Measurements from ENCODE around the gene OPCML. TPM values are rescaled to one million over a fixed set of nuclear protein-coding genes. Genes with fewer than 3 reads are reported as not detected.

OPCML gene
- total RNA-seq, 1 donor from 2014 or later, result 0.58 TPM

DNA sequence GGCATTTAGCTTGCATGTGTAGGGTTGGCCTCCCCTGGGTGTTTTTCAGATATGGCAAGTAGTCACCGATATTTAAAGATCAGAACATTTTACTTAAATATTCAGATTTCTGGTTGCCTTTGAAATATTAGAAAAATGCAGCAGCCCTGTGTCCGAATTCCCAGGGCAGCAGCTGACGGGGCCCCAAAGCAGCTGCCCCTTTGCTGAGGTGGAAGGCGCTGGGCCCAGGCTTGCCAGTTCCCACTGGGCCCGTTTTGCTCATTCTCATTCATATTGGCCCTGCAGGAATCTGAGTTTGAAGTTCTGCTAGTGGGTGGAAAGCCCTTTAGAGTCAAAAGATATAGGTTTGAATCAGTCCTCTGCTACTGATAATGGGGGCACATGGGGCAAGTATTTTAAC, 692.1 kb downstream of the OPCML start:
- DNase-seq (ENCODE audit: extremely low read depth, low read depth, low spot score), result no peak

GRCh38 chr11:132839236-132839945, 692.9 kb downstream of the OPCML start:
- DNase-seq (ENCODE audit: extremely low read depth, low read depth, low spot score), result no peak

- no peak for DNase-seq (ENCODE audit: extremely low read depth, low read depth, low spot score)
These were observed 693.7 kb downstream of the OPCML start for GRCh38 chr11:132838627-132839026.

GRCh38 chr11:132831272-132831671, 701.0 kb downstream of the OPCML start:
- DNase-seq (ENCODE audit: extremely low read depth, low read depth, low spot score), result no peak

DNA sequence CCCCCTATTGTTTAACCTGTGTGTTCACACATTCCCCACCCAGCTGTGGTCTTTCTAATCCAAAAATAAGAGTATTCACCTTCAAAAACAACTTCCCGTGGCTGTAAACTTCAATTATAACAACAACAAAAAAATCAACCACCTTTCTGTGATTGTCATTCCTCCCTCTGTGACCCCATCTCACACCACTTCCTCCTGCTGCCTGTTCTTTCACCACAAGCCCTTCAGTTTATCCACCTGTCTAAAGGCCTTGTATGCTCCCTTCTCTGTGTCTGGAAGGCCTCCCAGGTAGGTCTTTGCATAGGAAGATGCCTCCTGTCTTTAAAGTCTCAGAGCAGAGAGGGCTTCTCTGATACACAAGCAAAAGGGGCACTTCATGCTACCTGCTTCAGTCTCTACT, 707.7 kb downstream of the OPCML start:
- DNase-seq (ENCODE audit: extremely low read depth, low read depth, low spot score), result no peak

GRCh38 chr11:132822276-132822675, 710.0 kb downstream of the OPCML start:
- no peak for DNase-seq (ENCODE audit: extremely low read depth, low read depth, low spot score)

GRCh38 chr11:132821499-132821898, 710.8 kb downstream of the OPCML start:
- no peak for DNase-seq (ENCODE audit: extremely low read depth, low read depth, low spot score)

DNA sequence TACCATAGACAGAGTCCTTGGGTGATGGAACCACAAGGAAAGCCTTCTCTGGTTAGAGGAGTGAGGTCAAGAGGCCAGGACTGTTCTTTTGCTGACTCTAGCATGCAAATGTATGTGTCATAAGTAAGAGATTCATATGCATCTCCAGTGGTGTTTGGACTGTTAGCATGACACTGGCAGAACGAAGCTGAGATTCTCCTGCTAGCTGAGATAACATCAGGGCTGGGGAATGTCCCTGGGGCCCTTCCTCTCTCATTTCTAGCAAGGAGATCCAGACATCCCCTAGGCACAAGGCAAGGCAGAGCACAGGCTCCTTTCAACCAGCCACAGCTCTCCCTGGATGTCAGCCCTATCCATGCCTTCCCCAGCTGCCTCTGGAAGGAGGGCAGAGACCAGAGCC, 711.3 kb downstream of the OPCML start:
- no peak for DNase-seq (ENCODE audit: extremely low read depth, low read depth, low spot score)

DNA sequence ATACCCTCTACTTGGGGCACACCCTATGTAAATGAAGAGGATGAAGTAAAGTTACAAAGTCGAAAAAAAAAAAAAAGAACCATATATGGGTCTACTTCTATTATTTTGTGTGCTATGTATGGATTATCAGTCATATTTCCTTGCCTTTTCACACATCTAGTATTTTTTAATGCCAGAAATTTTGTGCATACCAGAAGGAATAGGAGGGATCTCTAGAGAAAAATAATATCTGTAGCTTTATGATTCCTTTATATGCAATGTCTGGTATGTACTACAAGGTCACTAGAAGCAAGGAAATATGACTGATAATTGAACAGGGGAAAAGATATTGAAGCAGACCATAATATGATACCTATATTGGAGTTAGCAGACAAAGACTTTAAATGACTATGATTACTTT, 713.4 kb downstream of the OPCML start:
- no peak for DNase-seq (ENCODE audit: extremely low read depth, low read depth, low spot score)

GRCh38 chr11:132817387-132817786, 714.9 kb downstream of the OPCML start:
- no peak for DNase-seq (ENCODE audit: extremely low read depth, low read depth, low spot score)

GRCh38 chr11:132814410-132814809, 717.9 kb downstream of the OPCML start:
- no peak for DNase-seq (ENCODE audit: extremely low read depth, low read depth, low spot score)

DNA sequence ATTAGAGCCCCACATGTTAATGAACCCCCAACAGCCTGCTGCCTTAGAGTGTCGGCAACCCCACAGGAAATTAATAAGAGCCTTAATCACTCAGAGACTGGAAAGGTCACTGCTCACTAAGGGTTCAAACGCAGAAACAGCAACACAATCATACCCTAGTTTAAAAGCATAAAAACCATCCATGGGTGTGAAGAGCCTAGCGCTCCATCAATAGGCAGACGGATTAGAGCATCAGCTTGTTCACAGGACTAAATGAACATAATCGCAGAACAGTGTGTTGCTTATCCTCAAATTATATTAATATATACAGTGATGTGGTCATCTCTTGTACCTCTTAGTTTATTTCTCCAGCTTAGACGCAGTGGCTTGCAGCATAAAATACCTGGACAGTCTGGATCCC, 720.7 kb downstream of the OPCML start:
- DNase-seq (ENCODE audit: extremely low read depth, low read depth, low spot score), result no peak

GRCh38 chr11:132809070-132809469, 723.2 kb downstream of the OPCML start:
- no peak for DNase-seq (ENCODE audit: extremely low read depth, low read depth, low spot score)

DNA sequence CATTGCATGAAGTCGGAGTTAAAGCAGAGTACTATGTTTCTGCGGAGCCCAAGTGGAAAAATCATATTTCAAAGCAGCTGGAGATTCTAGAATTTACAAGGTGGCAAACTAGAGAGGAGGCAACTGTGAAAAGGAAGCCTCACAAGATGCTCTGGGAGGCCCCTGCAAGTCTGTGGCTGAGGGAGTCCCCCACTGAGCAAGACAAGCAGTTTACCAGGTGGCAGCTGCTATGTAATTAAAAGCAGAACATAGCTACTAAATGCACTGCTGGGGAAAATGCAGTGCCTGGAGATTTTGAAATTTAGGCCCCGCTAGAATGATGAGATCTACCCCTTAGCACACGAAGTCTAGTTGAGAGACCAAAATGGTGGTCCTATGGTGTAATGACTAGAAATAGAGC, 728.0 kb downstream of the OPCML start:
- no peak for DNase-seq (ENCODE audit: extremely low read depth, low read depth, low spot score)

GRCh38 chr11:132803436-132803835, 728.9 kb downstream of the OPCML start:
- no peak for DNase-seq (ENCODE audit: extremely low read depth, low read depth, low spot score)

- no peak for DNase-seq (ENCODE audit: extremely low read depth, low read depth, low spot score)
These were observed 729.4 kb downstream of the OPCML start for GRCh38 chr11:132802947-132803346.

- DNase-seq (ENCODE audit: extremely low read depth, low read depth, low spot score), result no peak
These were observed 738.5 kb downstream of the OPCML start for GRCh38 chr11:132793831-132794230.

DNA sequence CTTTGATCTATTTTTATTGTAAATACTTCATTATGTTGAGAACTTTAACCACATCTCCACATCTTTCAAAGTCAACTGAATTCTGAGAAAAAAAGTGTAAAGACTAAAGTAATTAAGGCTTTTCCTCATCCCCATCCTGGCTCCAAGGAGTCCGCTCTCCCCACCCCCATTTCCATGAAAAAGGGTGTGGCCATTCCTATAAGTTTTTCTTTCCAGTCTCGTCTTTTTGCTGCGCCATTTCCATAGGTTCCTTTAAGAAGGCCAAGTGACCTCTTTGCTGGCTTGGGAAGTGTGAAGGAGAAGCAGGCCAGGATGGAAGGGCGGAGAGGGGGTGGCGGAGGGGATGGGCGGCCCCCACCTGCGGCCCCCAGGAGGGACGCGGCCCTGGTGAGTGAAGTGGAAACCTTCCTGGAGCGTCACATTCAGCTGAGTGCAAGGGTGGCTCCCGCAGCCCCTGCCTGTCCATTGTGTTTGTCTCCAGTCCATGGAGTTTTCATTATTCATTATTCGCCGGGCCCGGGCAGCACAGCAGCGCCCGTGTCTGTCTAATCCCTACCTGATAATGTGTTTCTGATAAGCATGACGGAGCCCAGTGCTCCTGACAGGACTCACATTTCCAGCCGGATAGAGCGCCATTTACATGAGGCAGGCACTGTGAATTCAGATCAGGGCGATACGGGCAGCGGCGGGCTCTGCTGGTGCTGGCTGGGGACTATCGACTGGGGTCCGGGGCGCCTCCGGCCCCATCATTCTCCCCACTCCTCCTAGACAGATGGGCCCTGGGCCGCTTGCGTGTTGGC, 739.8 kb downstream of the OPCML start:
- DNase-seq (ENCODE audit: extremely low read depth, low read depth, low spot score), result no peak

DNA sequence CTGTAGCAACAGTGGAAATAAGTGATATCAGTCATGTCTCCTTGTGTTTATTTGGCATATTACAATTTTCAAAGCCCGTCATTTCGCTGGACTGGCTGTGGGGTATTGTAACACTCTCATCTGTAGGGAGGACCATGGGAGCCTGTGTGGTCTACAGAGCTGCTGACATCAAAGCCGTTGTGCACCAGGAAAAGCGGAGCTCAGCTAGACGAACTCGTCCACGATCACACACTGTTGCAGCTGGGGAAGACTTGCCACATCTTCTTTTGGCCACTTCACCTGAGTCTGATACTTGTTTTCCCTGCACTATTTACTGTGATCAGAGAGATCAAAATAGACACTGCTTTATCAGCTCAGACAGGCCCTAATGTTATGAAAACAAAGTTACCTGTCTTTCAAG, 741.3 kb downstream of the OPCML start:
- no peak for DNase-seq (ENCODE audit: extremely low read depth, low read depth, low spot score)

DNA sequence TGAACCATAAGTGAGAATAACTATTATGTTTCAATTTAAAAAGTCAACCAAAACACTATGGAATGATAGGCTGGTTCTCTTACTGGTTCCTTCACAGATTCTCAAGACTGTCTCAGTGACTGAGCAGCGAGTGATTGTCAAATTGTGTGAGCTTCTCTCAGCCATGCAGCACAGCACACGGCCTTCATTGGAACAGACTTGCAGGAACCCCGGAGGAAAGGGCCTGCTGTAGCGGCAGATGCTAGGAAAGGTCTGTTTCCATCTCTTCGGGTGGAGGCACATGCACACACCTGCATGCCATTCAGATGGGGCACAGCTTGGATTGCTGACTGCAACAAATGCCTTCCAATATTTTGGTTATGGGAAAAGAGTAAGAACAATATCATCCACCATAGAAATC, 741.8 kb downstream of the OPCML start:
- no peak for DNase-seq (ENCODE audit: extremely low read depth, low read depth, low spot score)

DNA sequence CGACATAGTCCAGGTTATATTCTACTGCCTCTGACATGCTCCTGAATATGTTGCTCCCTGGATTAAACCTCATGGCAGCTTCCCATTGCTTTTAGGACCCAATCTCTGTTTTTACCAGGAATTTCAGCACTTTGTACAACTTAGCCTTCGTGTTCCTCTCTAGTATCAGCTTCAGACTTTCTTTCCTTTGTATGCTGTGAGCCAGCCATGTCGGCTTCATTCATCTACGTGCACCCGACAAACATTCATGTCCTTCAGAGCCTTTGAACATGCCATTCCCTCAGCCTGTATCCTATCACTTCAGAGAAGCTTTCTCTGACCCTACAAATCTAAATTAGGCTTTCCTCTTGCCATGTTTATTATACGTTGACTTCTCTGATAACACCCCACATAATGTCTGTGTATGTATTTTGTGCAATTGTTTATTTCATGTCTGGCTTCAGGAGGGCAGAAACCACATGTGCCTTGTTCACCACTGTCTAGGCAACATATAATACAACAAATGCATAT, 743.4 kb downstream of the OPCML start:
- DNase-seq (ENCODE audit: extremely low read depth, low read depth, low spot score), result no peak

- DNase-seq (ENCODE audit: extremely low read depth, low read depth, low spot score), result no peak
These were observed 746.4 kb downstream of the OPCML start for GRCh38 chr11:132785878-132786277.

All from glomerular endothelial cell (primary cell).